Measurements from ENCODE around the gene TRAK1.
A peak's percentile ranks its signal among the peaks of the same experiment; 100 is the strongest.

Gene TRAK1

DNA sequence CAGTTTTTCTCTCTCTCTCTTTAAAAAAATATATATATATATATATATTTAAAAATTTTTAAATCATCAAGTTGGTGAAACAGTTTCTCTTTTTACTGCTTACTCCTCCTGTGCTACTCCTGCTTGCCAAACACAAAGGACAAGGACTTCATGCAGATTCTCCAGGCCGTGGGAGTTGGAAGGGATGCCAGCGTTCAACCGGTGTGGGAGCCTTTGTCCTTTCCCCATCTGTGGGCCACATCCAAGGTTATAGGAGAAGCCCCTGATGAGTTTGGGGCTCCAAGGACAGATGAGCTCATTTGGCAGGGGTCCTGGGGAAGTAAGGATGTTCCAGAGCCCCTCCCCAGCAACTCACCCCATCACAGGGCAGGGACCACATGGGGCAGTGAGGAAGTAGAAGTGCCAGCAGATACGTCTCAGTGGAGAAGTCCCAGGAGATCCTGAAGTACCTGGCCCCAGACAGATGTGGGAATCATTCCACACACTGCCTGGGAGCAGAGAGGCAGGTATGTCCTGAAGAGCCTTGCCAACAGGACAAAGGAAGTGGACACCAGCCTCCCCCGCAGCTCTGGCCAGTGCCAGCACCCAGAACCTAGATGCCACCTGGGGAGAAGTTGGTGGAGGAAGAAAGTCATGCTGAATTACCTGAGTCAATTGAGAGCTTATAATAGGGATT, 138.2 kb downstream of the TRAK1 start:
- Histone ChIP-seq H3K36me3 (no peaks in the 10 kb centered on the region), H3K27me3 (no peaks in the 10 kb centered on the region), H3K4me1 (no peaks in the 10 kb centered on the region), H3K9me3 (no peaks in the 10 kb centered on the region), H3K4me3 (ENCODE audit: low read depth, low read length) (no peak overlapping the region)
- DNase-seq, result no peak
- TF ChIP-seq, protein P1, sequence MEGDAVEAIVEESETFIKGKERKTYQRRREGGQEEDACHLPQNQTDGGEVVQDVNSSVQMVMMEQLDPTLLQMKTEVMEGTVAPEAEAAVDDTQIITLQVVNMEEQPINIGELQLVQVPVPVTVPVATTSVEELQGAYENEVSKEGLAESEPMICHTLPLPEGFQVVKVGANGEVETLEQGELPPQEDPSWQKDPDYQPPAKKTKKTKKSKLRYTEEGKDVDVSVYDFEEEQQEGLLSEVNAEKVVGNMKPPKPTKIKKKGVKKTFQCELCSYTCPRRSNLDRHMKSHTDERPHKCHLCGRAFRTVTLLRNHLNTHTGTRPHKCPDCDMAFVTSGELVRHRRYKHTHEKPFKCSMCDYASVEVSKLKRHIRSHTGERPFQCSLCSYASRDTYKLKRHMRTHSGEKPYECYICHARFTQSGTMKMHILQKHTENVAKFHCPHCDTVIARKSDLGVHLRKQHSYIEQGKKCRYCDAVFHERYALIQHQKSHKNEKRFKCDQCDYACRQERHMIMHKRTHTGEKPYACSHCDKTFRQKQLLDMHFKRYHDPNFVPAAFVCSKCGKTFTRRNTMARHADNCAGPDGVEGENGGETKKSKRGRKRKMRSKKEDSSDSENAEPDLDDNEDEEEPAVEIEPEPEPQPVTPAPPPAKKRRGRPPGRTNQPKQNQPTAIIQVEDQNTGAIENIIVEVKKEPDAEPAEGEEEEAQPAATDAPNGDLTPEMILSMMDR (IDR thresholded peaks at IDR 0.05; ENCODE audit: low read depth, low read length), result no peak

DNA sequence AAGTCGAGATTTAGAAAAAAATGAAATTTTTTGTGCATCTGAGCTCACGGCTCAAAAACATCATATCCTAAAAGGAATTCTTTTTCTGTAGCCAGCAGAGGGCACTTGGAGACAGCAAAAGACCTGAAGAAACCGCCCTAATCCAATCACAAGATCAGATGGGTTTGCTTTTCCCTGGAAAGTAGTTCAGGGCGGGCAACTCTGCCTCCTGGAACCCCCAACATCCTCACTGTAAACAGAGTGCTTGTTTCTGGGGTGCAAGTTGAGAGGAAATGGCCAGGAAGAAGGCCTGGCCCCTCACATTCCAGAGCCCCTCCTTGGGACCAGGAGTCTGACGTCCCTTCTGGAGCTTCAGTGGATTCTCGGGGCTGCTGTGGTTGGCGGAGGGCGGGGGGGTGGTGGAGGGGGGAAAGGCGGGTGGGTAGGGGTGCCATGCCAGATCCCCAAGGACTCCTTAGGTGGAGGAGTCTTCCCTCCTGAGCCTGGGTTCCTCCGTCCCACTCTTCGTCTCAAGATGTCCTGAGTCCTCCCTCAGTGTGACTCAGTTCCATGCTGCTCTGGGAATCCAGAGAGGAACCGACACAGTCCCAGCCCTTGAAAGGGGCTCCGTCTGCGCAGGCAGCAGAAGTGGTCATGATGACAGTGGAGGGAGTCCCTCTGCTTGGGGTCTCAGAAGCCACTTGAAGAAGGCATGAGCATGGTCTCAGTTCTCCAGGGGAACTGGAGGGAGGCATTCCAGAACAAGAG, 139.0 kb downstream of the TRAK1 start:
- Histone ChIP-seq H3K36me3 (no peaks in the 10 kb centered on the region), H3K9me3 (no peaks in the 10 kb centered on the region), H3K4me1 (no peaks in the 10 kb centered on the region), H3K27me3 (no peaks in the 10 kb centered on the region), H3K4me3 (ENCODE audit: low read depth, low read length) (no peak overlapping the region)
- TF ChIP-seq, protein P1 (IDR thresholded peaks at IDR 0.05; ENCODE audit: low read depth, low read length), result peak; percentile 48
- peak; percentile 22 for DNase-seq

DNA sequence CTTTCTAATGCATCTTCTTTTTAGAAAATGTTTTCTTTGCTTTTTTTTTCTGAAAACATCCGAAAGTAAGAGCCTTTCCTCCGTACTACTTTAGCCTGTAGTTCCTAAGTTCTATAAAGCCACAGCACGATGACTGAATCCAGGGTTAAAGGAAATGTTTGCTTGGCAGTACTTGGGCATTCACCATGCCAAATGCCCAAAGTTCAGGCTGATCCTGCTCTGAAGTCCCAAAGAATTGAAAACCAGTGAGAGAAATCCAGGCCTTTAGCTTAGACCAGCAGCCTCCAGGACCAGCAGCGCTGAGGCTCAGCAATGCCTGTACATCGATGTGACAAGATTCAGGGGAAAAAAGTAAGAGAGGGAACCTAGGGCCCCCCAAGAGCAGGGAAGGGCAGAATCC, 139.7 kb downstream of the TRAK1 start:
- no peak for DNase-seq
- H3K9me3 ChIP-seq, result no peaks in the 10 kb centered on the region
- TF ChIP-seq, protein P1 (IDR thresholded peaks at IDR 0.05; ENCODE audit: low read depth, low read length), result no peak
- no peaks in the 10 kb centered on the region for H3K36me3 ChIP-seq
- no peak overlapping the region for H3K4me3 ChIP-seq (ENCODE audit: low read depth, low read length)
- no peaks in the 10 kb centered on the region for H3K4me1 ChIP-seq
- no peaks in the 10 kb centered on the region for H3K27me3 ChIP-seq

DNA sequence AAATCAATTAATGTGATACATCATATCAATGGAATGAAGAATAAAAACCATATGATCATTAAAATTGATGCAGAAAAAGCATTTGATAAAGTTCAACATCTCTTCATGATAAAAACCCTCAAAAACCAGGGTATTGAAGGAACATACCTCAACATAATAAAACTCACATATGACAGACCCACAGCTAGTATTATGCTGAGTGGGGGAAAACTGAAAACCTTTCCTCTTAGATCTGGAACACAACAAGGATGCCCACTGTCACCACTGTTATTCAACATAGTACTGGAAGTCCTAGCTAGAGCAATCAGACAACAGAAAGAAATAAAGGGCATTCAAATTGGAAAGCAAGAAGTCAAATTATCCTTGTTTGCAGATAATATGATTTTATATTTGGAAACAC, 144.4 kb downstream of the TRAK1 start:
- TF ChIP-seq, protein P1 (IDR thresholded peaks at IDR 0.05; ENCODE audit: low read depth, low read length), result no peak
- H3K36me3 ChIP-seq, result no peaks in the 10 kb centered on the region
- no peaks in the 10 kb centered on the region for H3K4me1 ChIP-seq
- H3K27me3 ChIP-seq, result no peaks in the 10 kb centered on the region
- no peak for DNase-seq
- H3K9me3 ChIP-seq, result no peaks in the 10 kb centered on the region
- no peak overlapping the region for H3K4me3 ChIP-seq (ENCODE audit: low read depth, low read length)

DNA sequence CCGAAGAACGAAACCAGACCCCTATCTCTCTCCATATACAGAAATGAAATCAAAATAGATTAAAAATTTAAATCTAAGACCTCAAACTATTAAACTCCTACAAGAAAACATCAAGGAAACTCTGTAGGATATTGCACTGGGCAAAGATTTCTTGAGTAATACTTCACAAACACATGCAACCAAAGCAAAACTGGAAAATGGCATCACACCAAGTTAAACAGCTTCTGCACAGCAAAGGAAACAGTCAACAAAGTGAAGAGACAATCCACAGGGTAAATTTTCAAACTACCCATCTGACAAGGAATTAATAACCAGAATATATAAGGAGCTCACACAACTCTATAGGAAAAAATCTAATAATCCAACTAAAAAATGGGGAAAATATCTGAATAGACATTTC, 145.5 kb downstream of the TRAK1 start:
- no peak overlapping the region for H3K4me3 ChIP-seq (ENCODE audit: low read depth, low read length)
- no peaks in the 10 kb centered on the region for H3K9me3 ChIP-seq
- no peaks in the 10 kb centered on the region for H3K27me3 ChIP-seq
- TF ChIP-seq, protein P1 (IDR thresholded peaks at IDR 0.05; ENCODE audit: low read depth, low read length), result no peak
- no peaks in the 10 kb centered on the region for H3K36me3 ChIP-seq
- DNase-seq, result no peak
- H3K4me1 ChIP-seq, result no peaks in the 10 kb centered on the region

DNA sequence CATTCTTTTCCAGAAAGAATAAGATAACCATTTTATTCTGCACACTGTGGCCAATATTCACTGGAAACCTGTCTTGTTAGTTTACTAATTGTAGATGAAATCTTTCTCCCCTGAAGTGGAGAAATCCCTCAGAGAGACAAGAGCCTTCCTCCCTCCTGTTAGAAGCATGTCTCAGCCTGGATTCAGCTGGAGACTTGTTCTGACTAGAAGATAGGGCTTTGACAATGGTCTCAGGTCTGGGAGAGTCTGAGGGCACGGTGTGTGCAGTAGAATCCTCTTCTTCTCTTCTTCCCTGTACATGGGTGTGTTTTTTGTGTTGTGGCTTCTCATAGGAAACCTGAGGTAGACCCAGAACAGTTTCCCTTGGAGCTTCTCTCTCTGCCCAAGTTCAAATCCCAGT, 154.9 kb downstream of the TRAK1 start:
- H3K4me1 ChIP-seq, result no peaks in the 10 kb centered on the region
- no peaks in the 10 kb centered on the region for H3K9me3 ChIP-seq
- H3K4me3 ChIP-seq (ENCODE audit: low read depth, low read length), result no peak overlapping the region
- H3K36me3 ChIP-seq, result no peaks in the 10 kb centered on the region
- H3K27me3 ChIP-seq, result no peaks in the 10 kb centered on the region
- no peak for DNase-seq
- TF ChIP-seq, protein P1 (IDR thresholded peaks at IDR 0.05; ENCODE audit: low read depth, low read length), result no peak
